ENCODE data around the gene TYROBP.
A peak's percentile ranks its signal among the peaks of the same experiment; 100 is the strongest.
"Not testable (repeated sequence)": the region's sequence is repeated elsewhere in the genome, so short reads cannot be mapped to it uniquely, and the experiment has no call there.

The TYROBP gene

GRCh38 chr19:35931161-35931873 is 23.2 kb upstream of the TYROBP start:
- peak; percentile 98 for DNase-seq

- DNase-seq = no peak
Observed at GRCh38 chr19:35929876-35930275, 21.8 kb upstream of the TYROBP start.

- DNase-seq = no peak
Observed at GRCh38 chr19:35928507-35928906, 20.4 kb upstream of the TYROBP start.

GRCh38 chr19:35925501-35925900 is 17.4 kb upstream of the TYROBP start:
- DNase-seq = no peak

- no peak for DNase-seq
Observed at GRCh38 chr19:35921012-35921411, 12.9 kb upstream of the TYROBP start.

GRCh38 chr19:35919306-35919705 is 11.2 kb upstream of the TYROBP start:
- DNase-seq = no peak

GRCh38 chr19:35915443-35915842 is 7.3 kb upstream of the TYROBP start:
- no peak for DNase-seq

GRCh38 chr19:35913589-35913988 is 5.5 kb upstream of the TYROBP start:
- no peak for DNase-seq

GRCh38 chr19:35911790-35912189 is 3.7 kb upstream of the TYROBP start:
- no peak for DNase-seq

GRCh38 chr19:35911173-35911572 is 3.1 kb upstream of the TYROBP start:
- DNase-seq = no peak

GRCh38 chr19:35910355-35910754 is 2.3 kb upstream of the TYROBP start:
- DNase-seq = not testable (repeated sequence)

GRCh38 chr19:35909684-35910035 is 1.6 kb upstream of the TYROBP start:
- DNase-seq = no peak

GRCh38 chr19:35908973-35909683 is 1.0 kb upstream of the TYROBP start:
- no peak for DNase-seq

- DNase-seq = no peak
Observed at GRCh38 chr19:35907377-35907745, 734 bp downstream of the TYROBP start.

- no peak for DNase-seq
Observed at GRCh38 chr19:35905178-35905727, 2.8 kb downstream of the TYROBP start.

GRCh38 chr19:35904311-35905068 is 3.6 kb downstream of the TYROBP start:
- no peak for DNase-seq

GRCh38 chr19:35903550-35904179 is 4.4 kb downstream of the TYROBP start:
- no peak for DNase-seq

- DNase-seq = no peak
Observed at GRCh38 chr19:35902870-35903475, 5.1 kb downstream of the TYROBP start.

GRCh38 chr19:35901854-35902661 is 6.0 kb downstream of the TYROBP start, which contains the start of gene HCST:
HCST (plus strand) TSS chr19:35902529; CDS start chr19:35902594, 65 bp downstream.
- no peak for DNase-seq

- DNase-seq = no peak
Observed at GRCh38 chr19:35901055-35901644, 6.9 kb downstream of the TYROBP start.

GRCh38 chr19:35899547-35900214 is 8.4 kb downstream of the TYROBP start:
- DNase-seq = peak; percentile 21
